ENCODE data around the gene P3H1. TPM values are rescaled to one million over a fixed set of nuclear protein-coding genes. Genes with fewer than 3 reads are reported as not detected.
"Not testable (repeated sequence)": the region's sequence is repeated elsewhere in the genome, so short reads cannot be mapped to it uniquely, and the experiment has no call there.

P3H1 gene
- total RNA-seq, 1 donor from 2014 or later, result 45.6 TPM

DNA sequence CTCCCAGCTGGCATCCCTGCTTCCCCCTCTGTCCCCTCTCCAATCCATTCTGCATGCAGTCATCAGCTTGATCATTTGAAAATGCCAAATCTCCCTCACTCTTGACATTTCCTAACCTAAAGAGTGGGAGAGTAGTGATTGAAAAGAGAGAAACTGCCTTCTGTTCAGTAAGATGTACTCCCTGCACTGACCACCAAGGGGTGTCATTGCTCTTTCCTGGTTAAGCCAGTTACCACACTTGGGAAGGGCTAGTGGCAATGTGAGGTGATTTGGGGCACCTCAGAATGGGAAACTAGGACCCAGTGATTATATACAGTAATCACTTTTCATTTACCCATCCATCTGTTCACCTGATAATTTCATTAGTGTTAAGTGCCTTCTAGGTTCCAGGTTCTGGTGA, 11.0 kb upstream of the P3H1 start:
- no peak for DNase-seq (ENCODE audit: low spot score)
- ATAC-seq, result peak; percentile 82
- intact Hi-C loops (cut with DNase I), result no loop called here

DNA sequence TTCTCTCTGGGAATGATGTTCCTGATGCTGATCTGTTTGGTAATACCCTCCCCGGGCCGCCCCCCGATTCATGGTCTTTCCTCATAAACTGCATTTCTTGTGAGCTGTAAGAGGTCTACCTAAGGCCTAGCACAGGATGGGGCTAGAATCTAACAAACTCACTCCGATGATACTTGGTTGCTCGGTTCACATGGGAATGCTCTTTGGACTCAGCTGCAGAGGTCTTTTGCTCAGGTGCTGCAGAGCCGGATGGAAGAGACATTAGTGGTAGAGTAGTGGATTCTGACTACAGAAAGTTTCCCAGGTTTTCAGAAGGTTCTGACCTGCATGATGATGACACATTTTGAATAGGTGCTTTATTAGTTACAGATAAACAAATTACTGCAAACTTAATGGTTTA, 9.7 kb upstream of the P3H1 start:
- DNase-seq (ENCODE audit: low spot score), result no peak
- no peak for ATAC-seq
- intact Hi-C loops (cut with DNase I), result no loop called here

DNA sequence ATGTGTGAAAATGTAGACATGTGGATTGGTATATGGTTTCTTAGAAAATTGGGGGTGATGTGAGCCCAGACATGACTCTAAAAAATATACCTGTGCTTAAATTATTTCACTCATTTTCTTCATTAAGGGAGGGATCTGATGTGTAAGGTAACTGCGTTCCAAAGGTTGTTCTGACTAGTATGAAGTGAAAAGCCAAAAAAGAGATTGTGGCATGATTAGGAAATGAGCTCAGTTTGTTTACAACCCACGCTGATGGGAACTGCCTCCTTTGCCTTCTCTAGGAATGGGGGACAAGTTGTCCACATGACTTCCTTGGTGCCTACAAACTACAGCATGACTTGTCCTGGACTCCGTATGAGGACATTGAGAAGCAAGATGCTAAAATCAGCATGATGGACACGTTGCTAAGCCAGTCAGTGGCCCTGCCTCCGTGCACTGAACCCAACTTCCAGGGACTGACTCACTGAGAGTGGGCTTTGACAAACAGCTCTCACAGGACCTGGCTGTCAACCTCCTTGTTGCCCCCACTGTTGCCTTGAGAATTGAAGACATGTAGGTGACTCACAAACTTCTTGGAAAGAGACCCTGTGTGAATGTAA, 8.2 kb upstream of the P3H1 start:
- intact Hi-C loops (cut with DNase I), result no loop called here
- ATAC-seq, result no peak
- DNase-seq (ENCODE audit: low spot score), result no peak

DNA sequence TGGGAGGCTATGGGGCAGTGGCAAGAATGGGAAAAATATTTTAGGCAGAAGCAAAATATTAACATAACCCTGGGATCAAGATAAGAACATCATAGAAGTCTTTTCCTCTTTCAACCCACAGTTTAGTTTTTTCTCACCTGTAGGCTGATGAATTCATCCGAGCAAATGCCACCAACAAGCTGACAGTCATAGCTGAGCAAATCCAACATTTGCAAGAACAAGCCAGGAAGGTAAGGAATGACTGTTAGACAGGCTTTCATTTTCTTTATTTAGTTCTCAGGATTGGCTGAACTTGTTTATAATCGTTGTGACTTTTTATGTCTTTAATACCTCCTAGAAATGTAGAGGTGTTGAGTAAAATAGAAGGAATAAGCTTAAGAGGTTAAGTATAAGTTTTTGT, 6.6 kb upstream of the P3H1 start:
- intact Hi-C loops (cut with DNase I), result no loop called here
- no peak for DNase-seq (ENCODE audit: low spot score)
- no peak for ATAC-seq

DNA sequence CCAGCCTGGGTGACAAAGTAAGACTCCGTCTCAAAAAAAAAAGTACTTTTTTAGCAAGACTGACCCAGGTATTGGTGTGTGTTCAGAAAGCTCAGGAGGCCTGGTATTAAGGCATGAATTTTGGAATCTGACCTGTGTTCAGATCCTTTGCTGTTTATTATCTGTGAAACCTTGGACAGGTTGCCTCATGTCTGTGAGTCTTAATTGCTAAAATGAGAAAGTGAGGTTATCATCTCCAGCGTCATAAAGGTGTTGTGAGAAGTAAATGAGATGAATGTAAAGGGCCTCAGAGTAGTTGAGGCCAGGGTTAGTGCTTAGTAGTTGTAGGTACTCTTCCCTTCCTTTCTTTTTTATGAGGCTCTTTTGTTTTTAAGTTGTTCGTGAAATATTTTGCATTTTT, 3.0 kb upstream of the P3H1 start:
- DNase-seq (ENCODE audit: low spot score) (no peak), ATAC-seq (no peak)
- intact Hi-C loops (cut with DNase I), result no loop called here

DNA sequence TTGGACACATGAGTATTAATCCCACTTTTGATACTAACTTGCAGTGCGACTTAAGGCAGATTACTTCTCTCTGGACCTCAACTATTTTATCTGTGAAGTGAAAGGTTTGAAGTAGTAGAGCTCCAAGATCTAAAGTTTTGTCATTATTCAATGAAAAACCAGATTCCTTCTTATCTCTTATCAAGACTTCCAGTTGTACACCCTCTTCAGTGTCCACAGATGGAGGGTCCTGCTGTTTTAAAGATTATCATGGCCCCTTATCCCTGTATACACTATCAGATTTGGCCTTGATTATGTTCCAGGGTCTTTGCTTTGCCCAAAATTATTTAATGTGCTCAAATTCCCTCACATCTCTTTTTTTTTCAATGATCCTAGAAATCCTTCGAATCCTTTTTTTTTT, 1.3 kb upstream of the P3H1 start:
- ATAC-seq, result no peak
- no peak for DNase-seq (ENCODE audit: low spot score)
- intact Hi-C loops (cut with DNase I), result no loop called here

DNA sequence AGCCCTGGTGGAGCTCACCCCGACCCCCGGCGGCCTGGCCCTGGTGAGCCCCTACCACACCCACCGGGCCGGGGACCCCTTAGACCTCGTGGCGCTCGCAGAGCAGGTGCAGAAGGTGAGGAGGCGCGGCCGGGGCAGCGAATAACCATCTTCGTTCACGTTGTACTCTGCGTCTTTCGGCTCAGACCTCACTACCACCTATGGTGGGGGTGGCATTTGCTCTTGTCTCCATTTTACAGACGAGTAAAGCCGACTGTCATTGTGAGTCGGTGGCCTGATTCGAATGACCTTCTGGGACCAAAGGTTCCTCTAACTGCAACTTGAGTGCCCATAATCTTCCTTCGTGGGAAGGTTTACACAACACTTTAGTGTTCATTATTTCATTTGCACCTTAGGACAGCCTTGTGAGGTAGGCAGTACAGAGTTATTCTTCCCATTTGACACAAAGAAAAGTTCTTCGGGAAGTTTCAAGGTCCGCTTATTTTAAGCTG, 727 bp upstream of the P3H1 start:
- no peak for DNase-seq (ENCODE audit: low spot score)
- intact Hi-C loops (cut with DNase I), result no loop called here
- no peak for ATAC-seq

DNA sequence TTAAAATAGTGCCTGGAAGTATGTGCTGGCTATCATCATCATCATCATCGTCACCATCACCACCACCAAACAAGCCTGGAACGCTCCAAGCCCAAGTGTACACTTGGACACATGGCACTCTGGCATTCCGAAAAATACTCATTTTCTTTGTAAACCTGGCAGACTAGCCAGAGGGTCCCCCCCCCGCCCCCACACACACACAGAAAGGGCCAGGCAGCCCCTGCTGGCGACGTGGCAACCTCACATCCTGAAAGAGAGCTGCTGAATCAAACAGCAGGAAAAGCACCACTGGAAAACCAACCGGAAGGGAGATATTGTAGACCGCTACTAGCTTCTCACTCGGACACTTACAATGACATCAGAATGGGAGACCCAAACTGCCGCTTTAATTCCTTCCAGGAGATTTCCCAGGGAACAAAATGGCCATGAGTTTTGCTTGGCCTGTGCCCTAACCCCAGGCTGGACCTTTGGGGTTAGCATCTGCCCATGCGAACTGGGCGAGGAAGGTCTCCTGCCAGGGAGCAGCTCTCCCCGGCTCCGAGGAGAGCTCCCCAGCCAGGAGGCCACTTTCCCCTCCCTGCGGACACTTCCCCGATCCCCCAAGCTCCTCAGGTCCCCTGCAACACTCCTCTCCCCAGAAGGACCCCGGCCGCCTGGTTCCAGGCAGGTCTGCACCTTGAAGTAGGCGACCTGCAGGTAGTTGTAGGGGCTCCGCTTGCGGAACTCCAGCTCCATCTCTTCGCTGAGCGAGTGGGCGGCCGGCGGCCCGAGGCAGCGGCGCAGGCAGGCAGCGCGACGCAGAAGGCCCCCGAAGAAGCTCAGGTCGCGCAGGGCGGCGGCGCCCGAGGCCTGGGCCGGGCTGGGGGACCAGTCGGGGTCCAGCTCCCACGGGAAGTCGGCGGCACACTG, 742 bp downstream of the P3H1 start:
- DNase-seq (ENCODE audit: low spot score) (no peak), ATAC-seq (peak; percentile 23)
- intact Hi-C loops (cut with DNase I), result no loop called here

DNA sequence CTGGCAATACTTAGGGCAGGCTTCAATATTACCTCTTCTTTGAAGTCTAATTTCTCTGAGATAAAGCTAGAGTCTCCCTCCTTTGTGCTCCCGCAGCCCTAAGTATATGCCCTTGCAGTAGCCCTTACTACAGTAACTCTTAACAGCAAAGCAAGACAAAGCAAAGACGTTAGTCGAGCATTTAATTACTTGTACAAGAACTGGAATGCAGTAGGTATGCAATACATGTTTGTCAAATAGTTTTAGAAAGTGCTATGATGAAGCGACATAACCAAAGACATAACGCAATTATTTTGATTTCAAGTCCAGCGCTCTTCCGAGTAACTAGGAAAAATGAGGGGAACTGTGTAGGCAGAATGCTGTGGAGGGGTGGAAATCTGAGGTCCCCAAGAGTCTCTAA, 1.6 kb downstream of the P3H1 start:
- DNase-seq (ENCODE audit: low spot score) (no peak), ATAC-seq (no peak)
- intact Hi-C loops (cut with DNase I), result no loop called here

DNA sequence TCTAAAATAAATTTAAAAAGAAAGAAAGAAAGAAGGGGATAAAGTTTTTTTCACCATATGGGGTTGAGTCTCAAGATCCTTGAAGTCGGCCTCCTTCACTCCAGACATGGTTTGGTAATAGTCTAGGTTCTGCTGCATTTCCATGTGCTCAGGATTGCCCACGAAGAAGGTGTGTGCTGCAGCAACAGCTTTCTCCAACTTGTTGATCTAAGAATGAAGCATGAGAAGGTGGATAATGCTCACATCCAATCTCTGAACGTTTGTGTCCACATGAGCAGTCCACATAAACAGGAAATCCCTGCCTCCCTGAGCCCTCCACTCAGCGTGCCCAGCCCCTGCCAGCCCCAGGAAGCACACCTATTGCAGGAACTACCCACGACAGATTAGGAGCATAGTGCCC, 4.6 kb downstream of the P3H1 start:
- intact Hi-C loops (cut with DNase I), result no loop called here
- ATAC-seq, result no peak
- DNase-seq (ENCODE audit: low spot score), result no peak

DNA sequence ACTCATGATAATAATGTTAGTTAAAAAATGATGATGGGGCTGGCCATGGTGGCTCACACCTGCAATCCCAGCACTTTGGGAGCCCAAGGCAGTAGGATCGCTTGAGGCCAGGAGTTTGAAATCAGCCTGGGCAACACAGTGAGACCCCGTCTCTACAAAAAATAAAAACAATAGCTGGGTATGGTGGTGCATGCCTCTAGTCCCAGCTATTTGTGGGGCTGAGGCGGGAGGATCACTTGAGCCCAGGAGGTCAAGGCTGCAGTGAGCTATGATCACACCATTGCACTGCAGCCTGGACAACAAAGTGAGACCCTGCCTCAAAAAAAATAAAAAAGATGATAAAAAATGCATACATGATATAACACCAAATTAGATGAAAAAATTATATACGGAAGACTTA, 5.3 kb downstream of the P3H1 start:
- intact Hi-C loops (cut with DNase I), result no loop called here
- ATAC-seq (no peak), DNase-seq (ENCODE audit: low spot score) (no peak)

DNA sequence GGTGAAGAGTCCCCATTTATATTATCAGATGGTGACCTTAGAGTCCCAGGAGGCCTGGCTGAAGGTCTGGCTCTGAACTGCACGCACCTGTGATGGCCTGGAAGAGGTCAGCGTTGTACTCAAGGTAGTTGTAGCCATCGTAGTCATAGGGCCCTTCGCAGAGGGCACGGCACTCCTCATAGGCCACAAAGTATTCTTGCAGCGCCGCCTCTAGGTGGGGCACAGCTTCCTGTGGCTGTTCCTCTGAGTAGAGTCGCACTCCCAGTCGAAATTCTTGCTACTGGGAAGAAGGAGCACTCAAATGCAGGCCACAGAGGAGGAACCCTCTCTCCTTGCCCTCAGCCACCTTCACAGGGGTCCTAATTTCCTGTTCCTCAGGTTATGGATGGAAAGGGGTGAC, 7.7 kb downstream of the P3H1 start:
- intact Hi-C loops (cut with DNase I), result loop anchor here (5.0 kb wide), 1 partner anchor 77 kb away; the partner anchor contains the start of gene YBX1
- ATAC-seq (no peak), DNase-seq (ENCODE audit: low spot score) (no peak)

DNA sequence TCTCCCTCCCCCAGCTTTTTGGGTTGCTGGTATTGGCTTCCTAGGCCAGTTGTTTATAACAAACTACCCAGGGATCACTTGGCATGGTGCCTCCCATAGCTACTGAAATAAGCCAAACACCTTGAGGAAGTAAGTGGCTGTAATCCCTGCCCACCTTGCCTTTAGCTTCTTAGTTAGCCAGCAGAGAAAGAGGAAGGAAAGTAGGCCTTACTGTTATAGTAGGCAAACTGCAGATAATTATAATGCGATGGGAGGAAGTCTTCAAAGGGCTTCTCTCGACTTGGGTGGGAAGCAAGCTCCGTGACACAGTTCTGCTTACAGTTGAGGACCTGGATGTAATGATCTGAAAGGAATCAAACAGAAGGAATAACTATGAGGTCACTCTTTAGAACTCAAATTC, 8.2 kb downstream of the P3H1 start:
- ATAC-seq, result no peak
- DNase-seq (ENCODE audit: low spot score), result no peak
- intact Hi-C loops (cut with DNase I), result loop anchor here (5.0 kb wide), 1 partner anchor 76 kb away; the partner anchor contains the start of gene YBX1

DNA sequence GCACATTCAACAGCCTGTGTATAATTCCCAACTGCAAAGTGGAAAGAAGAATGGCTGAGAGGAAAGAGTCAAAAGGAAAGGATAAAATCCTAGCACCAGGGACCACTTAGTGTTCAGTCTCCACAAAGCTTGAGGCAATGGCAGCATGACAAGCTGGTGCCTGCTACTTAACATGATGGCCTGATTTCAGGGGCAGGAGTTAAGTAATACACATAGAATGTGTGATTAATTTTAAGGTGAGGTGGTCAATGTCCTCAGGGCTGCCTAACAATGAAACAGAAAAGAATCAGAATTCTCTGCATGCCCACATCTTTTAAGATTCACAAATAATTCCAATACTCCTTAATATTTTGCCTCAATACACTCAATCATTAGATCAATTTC, 8.9 kb downstream of the P3H1 start:
- DNase-seq (ENCODE audit: low spot score) (no peak), ATAC-seq (no peak)
- intact Hi-C loops (cut with DNase I), result loop anchor here (5.0 kb wide), 1 partner anchor 76 kb away; the partner anchor contains the start of gene YBX1

DNA sequence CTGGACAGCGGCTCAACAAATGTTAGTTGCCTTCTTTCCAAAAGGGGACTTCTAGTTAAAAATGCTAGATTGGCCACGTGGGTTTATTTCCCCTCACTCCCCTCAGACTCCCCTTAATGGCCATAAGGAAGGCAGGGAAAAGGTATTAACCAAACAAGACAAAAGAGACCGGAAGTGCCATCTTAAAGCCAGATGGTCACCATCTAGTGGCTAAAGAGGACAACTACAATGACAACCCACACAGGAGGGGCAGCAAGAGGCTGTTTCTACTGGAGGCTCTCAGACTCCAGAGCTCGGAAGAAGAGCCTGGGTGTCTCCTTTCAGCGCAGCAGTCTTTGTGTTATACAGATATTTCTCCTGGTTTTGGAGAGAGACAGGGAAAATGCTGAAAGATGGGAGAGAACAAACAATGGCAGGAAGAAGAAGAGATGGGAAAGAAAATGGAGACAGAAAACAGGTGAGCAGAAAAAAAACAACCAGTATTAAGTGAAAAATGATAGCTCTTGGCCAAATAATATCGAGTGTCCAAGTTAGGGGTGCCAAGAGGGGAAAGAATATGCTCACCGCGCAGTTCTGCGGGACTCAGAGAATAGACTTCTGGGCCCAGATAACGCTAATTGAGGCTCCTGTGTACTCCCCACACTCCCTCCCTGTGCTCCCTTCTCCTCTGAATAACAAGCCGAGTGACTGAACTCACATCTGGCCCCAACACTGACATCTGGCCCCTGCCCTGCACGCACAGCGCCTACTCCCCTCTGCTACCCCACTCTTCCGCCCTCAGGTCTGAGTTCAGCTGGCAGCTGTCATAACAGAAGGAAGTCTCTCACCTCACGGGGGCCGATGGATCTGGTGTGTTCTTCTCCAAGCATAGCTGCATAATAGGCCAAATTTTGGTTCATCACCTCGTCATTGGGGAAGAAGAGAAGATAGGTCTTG, 9.6 kb downstream of the P3H1 start:
- DNase-seq (ENCODE audit: low spot score) (no peak), ATAC-seq (peak; percentile 61)
- intact Hi-C loops (cut with DNase I), result loop anchor here (5.0 kb wide), 1 partner anchor 75 kb away; the partner anchor contains the start of gene YBX1

DNA sequence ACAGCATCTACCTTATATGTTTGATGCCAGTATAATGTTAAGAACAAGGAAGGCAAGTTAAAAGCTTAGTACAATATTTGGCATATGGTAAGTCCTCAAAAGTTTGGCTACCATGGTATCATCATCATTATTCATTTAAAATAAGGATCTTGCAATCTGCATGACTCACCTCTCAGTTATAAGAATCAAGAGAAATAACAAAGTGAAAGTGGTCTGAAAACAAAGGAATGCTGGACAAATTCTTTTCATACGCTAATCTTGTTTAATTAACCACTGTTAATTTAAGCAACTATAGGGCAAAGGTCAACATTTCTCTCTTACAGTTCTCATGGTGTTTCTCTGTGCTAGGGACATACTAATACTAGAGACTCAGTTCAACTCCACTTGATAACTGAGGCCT, 13.8 kb downstream of the P3H1 start:
- ATAC-seq, result no peak
- no peak for DNase-seq (ENCODE audit: low spot score)
- intact Hi-C loops (cut with DNase I), result no loop called here

DNA sequence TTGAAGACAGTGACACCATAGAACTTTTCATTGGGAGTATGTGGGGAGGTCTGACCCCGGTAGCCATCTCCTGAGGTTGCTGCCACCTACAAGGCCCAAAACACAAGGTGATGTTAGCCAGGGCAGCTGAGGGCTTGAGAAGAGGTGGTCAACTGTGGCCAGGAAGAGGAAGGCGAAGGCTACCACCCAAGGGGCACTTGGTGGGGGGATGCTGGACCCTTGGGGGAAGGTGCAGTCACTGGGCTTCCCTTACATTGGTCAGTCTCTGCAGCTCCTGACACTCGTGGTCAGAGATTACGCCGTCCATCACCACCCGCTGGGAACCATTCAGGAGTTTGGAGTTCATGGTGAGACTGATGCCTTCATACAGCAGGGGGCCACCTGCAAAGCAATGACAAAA, 14.5 kb downstream of the P3H1 start:
- no peak for DNase-seq (ENCODE audit: low spot score)
- ATAC-seq, result no peak
- intact Hi-C loops (cut with DNase I), result no loop called here

DNA sequence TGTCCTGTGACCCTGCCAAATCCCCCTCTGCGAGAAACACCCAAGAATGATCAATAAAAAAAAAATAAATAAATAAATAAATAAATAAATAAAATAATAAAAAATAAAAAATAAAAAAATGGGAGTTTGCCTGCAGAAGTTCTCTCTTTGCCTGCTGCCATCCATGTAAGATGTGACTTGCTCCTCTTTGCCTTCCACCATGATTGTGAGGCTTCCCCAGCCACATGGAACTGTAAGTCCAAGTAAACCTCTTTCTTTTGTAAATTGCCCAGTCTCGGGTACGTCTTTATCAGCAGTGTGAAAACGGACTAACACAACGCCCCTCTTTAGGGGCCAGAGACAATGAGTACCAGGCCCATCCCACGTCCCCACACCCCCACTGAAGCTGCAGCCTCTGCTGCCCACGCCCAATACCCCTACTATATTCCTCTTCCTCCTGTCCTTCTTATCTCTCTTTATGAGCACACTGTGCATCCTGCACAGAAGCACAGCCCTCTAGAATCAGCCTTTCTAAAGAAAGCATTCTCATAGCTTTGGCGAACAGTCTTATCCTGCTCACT, 15.2 kb downstream of the P3H1 start:
- DNase-seq (ENCODE audit: low spot score); intact Hi-C loops (cut with DNase I); ATAC-seq: not testable (repeated sequence)

DNA sequence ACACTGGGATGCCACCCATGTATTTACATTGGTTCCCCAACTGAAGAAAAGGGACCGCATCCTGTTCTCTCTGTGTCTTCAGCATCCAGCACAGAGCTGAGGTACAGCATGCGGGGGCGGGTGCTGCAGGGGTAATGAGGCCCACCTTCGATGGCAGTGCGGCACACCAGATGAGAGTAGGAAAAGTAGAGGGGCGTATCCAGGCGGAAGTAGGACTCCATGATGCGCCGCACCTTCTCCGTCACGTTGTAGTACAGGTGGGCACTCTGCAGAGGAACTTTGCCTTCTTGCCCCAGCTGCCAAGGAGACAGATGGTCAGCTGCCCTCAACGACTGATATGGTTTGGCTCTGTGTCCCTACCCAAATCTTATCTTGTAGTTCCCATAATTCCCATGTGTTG, 16.8 kb downstream of the P3H1 start:
- DNase-seq (ENCODE audit: low spot score), result no peak
- intact Hi-C loops (cut with DNase I), result no loop called here

More for the DNA sequence above, 16.8 kb downstream of the P3H1 start:
- ATAC-seq, result no peak
